HUES48 (cell line): ENCODE measurements around the gene HK2.

Experiments
- H3K27ac ChIP-seq: one replicate; pipeline ENCODE4 v1.7.0; 2013; ENCODE audit warnings: low read depth, low read length, inconsistent platforms
- H3K27me3 ChIP-seq: 2 replicates; pipeline ENCODE4 v1.6.1; 2013; ENCODE audit warnings: mild to moderate bottlenecking, low read length; ENCODE audit not compliant: control insufficient read depth, insufficient read depth
- H3K36me3 ChIP-seq: 2 replicates; pipeline ENCODE4 v1.6.1; 2013; ENCODE audit warnings: low read length; ENCODE audit not compliant: control insufficient read depth, insufficient read depth
- H3K4me1 ChIP-seq: 2 replicates; pipeline ENCODE4 v1.6.1; 2013; ENCODE audit warnings: mild to moderate bottlenecking, low read length; ENCODE audit not compliant: control insufficient read depth, insufficient read depth
- H3K4me3 ChIP-seq: 2 replicates; pipeline ENCODE4 v1.5.1; 2013; ENCODE audit warnings: mild to moderate bottlenecking, low read depth, low read length
- H3K9ac ChIP-seq: 2 replicates; pipeline ENCODE4 v1.6.1; 2013; ENCODE audit warnings: mild to moderate bottlenecking, low read depth, low read length, moderate library complexity
- H3K9me3 ChIP-seq: 2 replicates; pipeline ENCODE4 v1.6.1; 2013; ENCODE audit warnings: low read length; ENCODE audit not compliant: control insufficient read depth, insufficient read depth

HK2 gene

GRCh38 chr2:74860079-74860478 is 26.2 kb downstream of the HK2 start:
- Histone ChIP-seq H3K36me3 (peaks cover 45% of the 10 kb centered on the region), H3K9me3 (no peaks in the 10 kb centered on the region), H3K27ac (no peak overlapping the region), H3K4me1 (peaks cover 9% of the 10 kb centered on the region; the same call in 1 of the 2 replicates), H3K27me3 (no peaks in the 10 kb centered on the region), H3K4me3 (no peak overlapping the region), H3K9ac (no peak overlapping the region)

GRCh38 chr2:74860521-74860920 is 26.6 kb downstream of the HK2 start:
- no peak overlapping the region for H3K4me3 ChIP-seq
- peaks cover 41% of the 10 kb centered on the region for H3K36me3 ChIP-seq
- peaks cover 9% of the 10 kb centered on the region; the same call in 1 of the 2 replicates for H3K4me1 ChIP-seq
- H3K27ac ChIP-seq, result no peak overlapping the region
- H3K9ac ChIP-seq, result no peak overlapping the region
- no peaks in the 10 kb centered on the region for H3K27me3 ChIP-seq
- no peaks in the 10 kb centered on the region for H3K9me3 ChIP-seq

DNA sequence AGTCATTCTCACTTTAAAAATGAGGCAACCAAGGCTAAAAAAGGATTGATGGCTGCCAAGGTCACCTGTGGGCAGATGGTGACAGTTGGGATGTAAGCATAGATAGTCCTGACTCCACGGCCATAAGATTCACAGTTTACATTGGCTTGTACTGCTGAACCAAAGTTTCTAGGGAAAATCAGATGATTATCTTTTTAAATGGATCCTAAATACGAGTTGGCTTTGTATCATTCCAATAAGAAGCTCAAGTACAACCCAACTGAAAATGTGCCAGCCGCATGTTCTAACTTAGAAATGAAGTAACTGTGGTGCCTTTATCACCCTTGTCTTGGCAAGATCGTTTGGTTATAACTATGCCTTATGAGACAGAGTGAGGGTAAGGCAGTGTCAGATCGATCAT is 27.6 kb downstream of the HK2 start:
- Histone ChIP-seq H3K9ac (no peak overlapping the region), H3K9me3 (no peaks in the 10 kb centered on the region), H3K27ac (no peak overlapping the region), H3K4me3 (no peak overlapping the region), H3K36me3 (peaks cover 30% of the 10 kb centered on the region), H3K4me1 (peaks cover 12% of the 10 kb centered on the region; the same call in 1 of the 2 replicates), H3K27me3 (no peaks in the 10 kb centered on the region)

DNA sequence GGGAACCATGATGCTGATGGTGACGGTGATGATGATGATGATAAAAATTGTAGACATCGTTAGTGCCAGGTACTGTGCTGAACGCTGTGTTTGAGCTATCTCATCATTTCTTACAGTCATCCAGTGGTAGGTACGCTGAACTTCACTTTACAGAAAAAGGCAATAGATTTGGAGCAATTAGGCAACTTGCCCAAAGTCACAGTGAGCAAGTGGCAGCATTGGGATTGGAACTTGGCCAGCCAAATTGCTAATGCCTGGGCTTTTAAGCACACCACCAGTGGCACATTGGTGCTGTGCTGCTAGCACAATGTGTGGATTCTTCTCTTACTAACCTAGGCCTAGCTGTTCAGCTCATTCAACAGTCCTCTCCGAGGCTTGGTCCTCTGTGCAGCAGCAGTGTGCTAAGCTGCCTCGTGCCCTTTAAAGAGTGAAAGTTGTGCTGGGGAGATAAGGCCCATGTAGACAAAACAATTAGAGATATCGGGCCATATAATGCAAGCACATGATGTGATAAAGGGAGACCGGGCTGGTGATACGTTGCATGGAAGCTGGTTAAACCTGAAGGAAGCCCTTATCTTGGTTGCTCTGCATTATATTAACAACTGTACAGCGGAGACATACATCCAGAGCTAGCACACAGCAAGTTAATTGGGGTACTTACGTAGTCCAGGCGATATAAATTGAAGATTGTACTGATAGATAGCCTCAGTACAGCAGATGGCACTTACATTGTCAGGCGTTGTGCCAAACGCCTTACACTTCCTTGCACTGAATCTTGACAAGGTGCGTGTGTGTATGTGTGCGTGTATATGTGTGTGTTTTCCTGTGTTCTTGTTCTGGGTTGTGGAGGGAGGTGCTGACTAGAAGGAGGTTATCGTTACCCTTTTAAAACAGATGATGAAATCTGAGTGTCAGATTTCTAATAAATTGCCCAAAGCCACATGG is 28.4 kb downstream of the HK2 start:
- peaks cover 23% of the 10 kb centered on the region for H3K36me3 ChIP-seq
- peaks cover 12% of the 10 kb centered on the region; the same call in 1 of the 2 replicates for H3K4me1 ChIP-seq
- no peak overlapping the region for H3K27ac ChIP-seq

DNA sequence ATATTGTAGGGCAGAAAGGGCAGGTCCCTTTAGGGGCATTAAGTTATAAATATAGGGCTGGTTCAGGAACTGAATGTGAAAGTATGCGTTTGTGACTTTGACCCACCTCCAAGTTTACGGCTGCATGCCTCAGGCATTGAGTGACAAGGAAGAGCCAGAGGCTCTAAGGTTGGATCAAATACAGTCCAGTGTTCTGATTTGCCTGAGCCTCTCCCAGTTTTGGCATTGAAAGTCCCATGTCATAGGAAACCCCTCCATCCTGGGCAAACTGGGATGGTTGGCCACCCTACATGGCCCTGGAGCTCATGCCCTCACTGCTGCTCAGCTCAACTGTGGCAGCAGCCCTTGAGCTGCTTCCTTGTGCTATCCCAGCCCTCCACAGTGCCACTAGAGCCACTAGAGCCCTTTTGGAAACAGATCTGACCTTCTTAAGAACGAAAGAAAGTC is 29.9 kb downstream of the HK2 start:
- Histone ChIP-seq H3K9me3 (no peaks in the 10 kb centered on the region), H3K27ac (no peak overlapping the region), H3K4me1 (peaks cover 12% of the 10 kb centered on the region; the same call in 1 of the 2 replicates), H3K36me3 (peaks cover 31% of the 10 kb centered on the region), H3K27me3 (no peaks in the 10 kb centered on the region), H3K4me3 (no peak overlapping the region), H3K9ac (no peak overlapping the region)

More for the DNA sequence above, 28.4 kb downstream of the HK2 start:
- no peaks in the 10 kb centered on the region for H3K27me3 ChIP-seq
- H3K9me3 ChIP-seq, result no peaks in the 10 kb centered on the region
- H3K4me3 ChIP-seq, result no peak overlapping the region
- no peak overlapping the region for H3K9ac ChIP-seq

DNA sequence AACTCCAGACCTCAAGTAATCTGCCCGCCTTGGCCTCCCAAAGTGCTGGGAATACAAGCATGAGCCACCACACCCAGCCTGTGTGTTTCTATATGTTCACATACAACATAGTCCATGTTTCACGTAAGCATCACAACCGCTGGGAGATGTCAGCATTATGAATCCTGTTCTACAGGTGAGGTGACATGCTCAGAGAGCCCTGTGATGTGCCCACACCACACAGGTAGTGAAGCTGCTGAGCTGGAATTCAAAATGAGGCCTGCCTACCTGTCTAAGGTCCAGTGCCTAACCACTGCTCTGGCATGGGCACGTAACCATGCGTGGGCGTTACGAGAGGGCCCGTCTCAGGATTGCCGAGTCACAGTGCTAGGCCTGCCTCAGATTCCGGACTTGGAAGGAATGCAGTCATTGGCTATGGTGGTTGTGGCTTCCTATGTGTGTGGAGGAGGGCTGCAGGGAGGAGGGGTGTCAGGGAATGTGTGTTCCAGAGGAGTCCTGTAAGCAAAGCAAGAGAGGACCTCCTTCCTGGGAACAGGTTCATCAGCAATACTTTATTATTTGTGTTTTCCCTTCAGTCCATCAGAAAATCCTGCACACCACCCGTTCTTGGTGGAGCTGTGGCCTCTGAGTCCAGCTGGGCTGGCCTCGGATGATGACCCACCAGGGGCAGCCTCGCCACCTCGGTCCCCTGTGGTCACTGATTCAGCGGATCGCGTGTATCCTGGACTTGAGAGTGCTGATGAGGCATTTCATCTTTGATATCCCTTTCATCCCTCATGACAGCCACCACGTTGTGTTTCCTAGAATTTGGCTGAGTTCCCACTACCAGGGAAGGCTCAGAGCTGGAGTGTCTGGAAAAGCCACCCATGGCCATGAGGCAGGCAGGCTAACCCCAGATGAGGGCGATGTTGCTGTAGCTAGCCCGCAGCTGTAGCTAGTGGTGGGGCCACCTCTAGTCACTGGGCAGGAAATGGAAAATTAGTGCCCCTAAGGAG is 31.1 kb downstream of the HK2 start:
- Histone ChIP-seq H3K4me3 (no peak overlapping the region), H3K9ac (no peak overlapping the region), H3K4me1 (peaks cover 12% of the 10 kb centered on the region; the same call in 1 of the 2 replicates), H3K36me3 (peaks cover 35% of the 10 kb centered on the region), H3K9me3 (no peaks in the 10 kb centered on the region), H3K27me3 (no peaks in the 10 kb centered on the region), H3K27ac (no peak overlapping the region)

GRCh38 chr2:74865770-74866674 is 32.1 kb downstream of the HK2 start:
- Histone ChIP-seq H3K36me3 (peaks cover 38% of the 10 kb centered on the region), H3K27ac (no peak overlapping the region), H3K9ac (no peak overlapping the region), H3K27me3 (no peaks in the 10 kb centered on the region), H3K4me1 (peaks cover 12% of the 10 kb centered on the region; the same call in 1 of the 2 replicates), H3K4me3 (no peak overlapping the region), H3K9me3 (no peaks in the 10 kb centered on the region)

DNA sequence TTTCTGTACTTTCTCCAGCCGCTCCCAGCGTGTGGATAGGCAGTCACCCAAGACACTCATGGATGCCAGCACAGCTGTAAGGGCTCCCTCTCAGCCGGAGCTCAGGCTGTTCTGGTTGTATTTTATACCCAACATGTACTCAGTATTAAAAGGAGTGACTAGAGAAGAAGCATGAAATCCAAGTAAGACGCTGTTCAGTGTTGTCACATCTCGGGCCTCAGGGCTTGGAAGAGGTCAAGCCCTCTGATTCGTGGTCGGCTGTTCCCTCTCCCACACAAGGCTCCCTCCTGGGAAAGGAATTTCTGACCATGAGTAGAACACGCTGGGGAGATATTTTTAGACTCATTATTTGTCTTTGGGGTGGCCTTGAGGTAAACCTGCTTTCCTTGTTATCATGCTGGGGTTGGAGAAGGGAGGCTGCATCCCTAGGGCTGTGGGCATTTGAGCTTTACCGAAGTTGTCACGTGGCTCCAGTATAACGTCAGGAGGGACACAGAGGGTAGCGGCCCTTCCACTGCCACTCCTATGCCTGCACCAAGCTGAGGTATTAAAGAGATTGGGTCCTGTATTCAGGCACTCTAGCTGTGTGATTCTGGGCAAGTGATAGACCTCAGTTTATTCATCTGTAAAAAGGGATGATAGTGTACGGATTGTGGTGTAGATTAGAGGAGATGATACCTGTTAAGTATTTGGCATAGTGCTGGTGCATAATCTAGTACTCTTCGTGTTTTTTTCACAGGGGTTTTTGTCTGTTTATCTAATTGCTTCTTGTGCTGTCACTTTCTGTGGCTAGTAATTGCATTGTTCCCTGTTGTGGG is 34.1 kb downstream of the HK2 start:
- Histone ChIP-seq H3K9me3 (no peaks in the 10 kb centered on the region), H3K36me3 (peaks cover 45% of the 10 kb centered on the region), H3K27ac (peak overlapping the region; percentile 42), H3K9ac (no peak overlapping the region), H3K4me1 (peaks cover 9% of the 10 kb centered on the region; the same call in 1 of the 2 replicates), H3K27me3 (no peaks in the 10 kb centered on the region), H3K4me3 (no peak overlapping the region)

DNA sequence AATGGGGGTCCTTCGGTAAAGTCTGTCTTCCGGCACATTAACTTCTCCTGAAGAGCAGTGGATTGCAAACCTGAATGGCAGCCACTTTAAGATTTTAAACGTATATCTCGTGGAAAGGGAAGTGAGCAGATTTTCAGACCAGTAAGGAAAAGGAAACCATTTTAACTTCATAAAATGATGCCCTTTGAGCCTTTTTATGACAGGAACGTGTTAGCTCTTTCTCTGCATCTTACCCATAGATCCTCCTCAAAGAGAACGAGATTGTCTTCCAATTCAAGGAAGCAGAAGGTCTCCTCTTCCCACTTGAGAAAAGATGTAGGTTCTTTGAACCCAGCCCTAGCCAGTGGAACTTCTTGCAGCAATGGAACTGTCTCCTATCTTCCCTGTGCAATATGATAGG is 35.6 kb downstream of the HK2 start:
- peaks cover 60% of the 10 kb centered on the region for H3K36me3 ChIP-seq
- H3K9me3 ChIP-seq, result no peaks in the 10 kb centered on the region
- no peaks in the 10 kb centered on the region for H3K27me3 ChIP-seq
- 0 out of 2 replicates have a peak, but pooled peaks cover 3% of the 10 kb centered on the region for H3K4me1 ChIP-seq
- no peak overlapping the region for H3K4me3 ChIP-seq
- H3K9ac ChIP-seq, result no peak overlapping the region
- H3K27ac ChIP-seq, result no peak overlapping the region
